Stimulated activated CD4-positive, alpha-beta T cell treated with anti-CD3 and anti-CD28 coated beads, Interleukin-2, amount 100 ng/mL, for 24 hours (primary cell): ENCODE data around the gene TENT4B.
A peak's percentile ranks its signal among the peaks of the same experiment; 100 is the strongest.
"Not testable (repeated sequence)": the region's sequence is repeated elsewhere in the genome, so short reads cannot be mapped to it uniquely, and the experiment has no call there.

ENCODE experiments used
- DNase-seq, 2 donors: peaks; one replicate each; pipeline ENCODE4 v3.0.0-alpha.2; 2020

The TENT4B gene

DNA sequence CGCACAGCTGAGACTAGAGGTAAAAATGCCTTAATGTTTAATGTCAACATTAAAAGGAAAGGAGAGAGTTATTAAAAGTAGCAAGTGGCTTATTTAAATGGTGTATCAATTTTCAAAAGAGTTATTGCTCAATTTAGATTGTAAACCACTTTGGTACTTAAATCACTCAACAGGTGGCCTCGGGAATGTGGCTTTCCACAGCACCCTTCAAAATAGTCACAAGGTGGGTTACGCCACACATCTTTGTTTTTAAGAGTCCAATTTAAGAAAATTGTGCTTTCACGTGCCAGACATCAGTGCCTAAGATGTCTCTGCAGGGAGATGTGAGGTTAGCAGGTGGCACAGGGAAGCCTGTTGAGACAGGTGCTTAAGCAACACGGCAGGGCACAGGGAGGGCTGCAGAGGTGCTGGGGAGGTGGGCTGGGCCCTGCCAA is 85.8 kb downstream of the TENT4B start:
- no peak for DNase-seq

DNA sequence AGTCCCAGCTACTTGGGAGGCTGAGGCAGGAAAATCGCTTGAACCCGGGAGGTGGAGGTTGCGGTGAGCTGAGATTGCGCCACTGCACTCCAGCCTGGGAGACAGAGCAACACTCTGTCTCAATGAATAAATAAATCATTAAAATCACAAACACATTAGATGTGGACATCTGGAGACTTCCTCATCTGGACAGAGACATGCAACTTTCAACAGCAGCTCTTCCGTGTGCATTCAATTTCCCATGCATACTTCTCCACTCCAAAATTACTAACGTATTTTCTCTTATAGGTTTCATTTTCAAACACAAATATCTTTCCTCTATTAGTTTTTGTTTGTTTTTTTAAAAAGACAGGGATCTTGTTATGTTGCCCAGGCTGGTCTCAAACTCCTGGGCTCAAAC is 89.9 kb downstream of the TENT4B start:
- not testable (repeated sequence) for DNase-seq

DNA sequence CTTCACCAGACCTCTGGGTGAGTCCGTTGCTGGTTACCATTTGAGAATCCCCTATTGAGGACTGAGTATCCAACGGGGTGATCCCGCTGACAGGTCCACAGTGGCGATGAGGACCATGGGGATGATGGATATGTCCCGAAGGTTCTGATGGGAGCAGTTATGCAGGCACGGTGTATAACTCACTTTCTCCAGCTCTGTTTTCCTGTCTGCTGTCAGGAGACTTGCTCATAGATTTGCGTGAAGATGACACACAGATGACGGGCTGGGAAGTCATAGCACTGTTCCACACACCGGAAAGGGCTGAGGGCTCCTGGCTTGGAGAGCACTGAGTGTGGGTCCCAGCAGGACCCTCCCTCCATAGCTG is 91.0 kb downstream of the TENT4B start:
- DNase-seq, result no peak

DNA sequence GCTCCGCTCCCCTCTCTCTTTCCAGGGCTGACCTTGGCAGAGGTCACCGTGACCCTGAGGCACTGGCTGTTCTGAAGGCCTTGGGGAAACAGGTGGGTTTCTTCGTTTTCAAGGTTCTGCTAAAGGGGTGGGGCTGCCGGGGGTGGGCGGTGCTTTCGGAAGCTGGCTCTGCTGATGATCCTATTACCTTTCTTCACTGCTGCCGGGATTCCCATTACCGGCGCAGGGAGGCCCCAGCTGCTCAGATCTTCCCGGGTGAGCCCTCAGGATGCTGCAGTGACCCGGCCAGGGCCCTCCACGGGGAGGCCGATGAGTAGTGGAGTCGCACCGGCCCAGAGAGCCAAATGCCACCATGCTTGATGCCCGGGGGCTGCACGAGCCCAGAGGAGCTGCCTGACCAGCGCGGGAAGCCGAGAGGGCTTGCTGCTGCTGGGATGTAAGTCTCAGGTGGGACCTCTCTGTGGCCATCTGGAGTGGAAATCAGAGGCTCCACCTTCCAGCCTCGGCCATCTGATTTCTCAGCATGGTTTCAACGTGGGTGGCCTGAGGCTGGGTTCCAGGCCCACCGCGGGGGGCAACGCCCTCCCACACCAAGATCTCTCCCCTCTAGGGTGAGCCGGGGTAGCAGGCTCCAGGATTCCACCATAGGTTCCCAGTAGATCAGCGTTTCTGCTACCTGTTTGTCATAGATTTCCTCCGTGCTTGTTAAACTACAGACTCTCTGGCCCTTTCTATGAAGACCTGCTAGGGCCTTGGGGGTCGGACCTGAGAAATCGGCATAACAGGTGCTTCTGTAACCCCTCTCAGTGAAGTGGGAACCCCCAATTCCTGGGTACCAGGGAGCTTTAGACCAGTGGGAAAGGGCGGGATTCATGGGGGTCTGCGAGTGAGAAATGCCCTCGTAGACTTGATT is 91.7 kb downstream of the TENT4B start:
- DNase-seq, result no peak

DNA sequence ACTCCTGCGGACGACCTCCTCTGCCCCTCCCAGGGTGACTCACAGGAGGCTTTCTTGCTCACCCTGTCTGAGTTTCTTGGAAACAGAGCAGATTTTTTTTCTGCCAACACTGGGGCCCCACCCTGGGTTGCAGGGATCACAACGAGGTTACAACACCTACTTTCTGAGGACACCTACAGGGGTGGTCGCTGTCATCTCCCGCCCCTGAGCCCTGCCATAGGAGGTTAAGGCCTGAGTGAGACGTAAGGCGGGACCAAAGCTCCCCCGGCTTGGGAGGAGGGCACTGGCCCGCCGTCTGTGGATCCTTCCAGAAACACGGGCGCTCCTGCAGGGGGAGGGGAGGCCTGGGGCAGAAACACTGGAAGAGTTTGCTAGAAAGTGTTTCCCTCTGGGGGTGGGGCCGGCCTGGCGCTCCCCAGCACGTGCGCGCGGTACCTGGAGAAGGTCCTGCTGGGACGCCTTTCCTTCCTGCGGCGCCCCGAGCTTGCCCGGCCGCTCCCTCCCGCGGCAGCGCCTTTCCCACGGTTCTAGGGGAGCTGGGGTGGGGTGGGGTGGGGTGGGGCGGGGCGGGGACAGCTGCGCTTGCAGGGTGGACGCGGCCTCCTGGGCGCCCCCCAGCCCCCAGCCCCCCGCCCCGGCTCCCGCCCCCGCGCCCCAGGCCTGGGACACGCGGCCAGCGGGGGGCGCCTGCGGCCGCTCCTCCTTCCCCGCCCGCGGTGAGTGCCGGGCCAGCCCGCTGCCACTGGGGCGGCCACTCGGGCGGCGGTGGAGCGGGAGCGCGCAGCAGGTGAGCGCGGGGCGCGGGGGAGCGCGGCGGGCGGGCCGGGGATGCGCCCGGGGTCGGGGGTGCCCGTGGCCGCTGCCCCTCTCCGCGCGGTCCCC is 92.6 kb downstream of the TENT4B start:
- DNase-seq, result peak; percentile 62 to 66

DNA sequence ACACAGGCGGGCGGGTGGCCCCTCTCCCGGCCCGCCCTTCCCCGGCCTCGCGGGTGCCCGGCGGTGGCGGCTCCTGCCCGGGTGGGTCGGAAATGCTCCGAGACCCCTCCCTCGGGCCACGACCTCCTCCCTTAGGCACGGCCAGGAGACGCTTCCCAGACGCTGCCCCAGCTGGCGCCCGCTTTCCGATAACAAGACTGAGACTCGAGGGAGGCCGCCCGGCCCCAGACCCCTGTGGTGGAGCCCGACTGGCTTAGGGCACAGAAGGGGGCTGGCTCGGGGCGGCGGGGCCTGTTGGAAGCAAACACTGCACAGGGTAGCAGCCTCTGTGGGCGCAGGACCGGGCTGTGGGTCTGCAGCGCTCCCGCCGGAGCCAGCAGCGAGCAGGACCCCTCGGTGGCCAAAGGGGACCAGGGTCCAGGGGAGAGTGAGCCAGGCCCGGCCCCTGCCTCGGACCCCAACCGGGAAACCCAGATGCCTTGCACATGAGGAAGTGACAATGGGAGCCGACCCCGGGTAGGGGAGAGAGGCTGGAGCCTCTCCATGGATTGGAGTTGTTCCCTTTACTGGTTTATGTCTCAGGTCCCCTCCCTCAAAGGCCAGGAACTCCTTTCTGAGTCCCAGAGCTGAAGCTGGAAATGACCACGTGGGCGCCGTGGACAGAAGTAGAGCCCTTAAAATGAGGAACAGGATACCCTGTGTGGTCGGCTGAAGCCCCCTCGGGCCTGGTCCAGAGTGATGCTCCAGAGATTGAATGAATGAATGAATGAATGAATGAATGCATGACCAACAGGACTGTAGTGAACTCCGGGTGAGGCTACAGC is 93.4 kb downstream of the TENT4B start:
- DNase-seq, result peak in 1 of 2 donors; percentile 39

DNA sequence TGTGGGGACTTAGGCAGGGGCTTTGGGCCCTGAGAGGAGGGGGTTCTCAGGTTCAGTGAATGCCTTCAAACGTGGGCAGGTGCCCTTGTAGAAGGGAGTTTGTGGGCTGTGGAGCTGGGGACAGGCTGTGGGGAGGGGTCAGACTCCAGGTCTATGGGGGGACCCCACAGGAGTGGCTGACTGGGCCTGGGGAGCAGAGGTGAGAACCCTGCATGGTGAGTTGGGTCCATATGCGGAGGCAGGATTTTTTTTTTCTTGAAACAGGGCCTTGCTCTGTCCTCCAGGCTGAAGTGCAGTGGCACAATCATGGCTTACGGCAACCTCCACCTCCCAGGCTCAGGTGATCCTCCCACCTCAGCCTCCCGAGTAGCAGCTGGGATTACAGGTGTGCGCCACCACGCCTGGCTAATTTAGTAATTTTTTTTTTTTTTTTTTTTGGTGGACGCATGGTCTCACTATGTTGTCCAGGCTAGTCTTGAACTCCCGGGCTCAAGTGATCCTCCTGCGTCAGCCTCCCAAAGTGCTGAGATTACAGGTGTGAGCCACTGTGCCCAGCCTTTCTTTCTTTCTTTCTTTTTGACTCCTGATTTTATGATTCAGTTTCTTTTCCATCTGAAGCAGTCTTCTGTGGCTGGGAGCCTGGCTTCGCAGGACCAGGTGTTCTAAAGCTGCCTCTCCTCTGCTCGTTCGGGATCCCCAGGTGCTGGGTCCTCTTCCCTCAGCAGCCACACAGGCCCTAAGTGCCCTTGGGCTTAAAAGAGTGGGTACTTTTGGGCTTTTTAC is 94.2 kb downstream of the TENT4B start:
- DNase-seq, result no peak

DNA sequence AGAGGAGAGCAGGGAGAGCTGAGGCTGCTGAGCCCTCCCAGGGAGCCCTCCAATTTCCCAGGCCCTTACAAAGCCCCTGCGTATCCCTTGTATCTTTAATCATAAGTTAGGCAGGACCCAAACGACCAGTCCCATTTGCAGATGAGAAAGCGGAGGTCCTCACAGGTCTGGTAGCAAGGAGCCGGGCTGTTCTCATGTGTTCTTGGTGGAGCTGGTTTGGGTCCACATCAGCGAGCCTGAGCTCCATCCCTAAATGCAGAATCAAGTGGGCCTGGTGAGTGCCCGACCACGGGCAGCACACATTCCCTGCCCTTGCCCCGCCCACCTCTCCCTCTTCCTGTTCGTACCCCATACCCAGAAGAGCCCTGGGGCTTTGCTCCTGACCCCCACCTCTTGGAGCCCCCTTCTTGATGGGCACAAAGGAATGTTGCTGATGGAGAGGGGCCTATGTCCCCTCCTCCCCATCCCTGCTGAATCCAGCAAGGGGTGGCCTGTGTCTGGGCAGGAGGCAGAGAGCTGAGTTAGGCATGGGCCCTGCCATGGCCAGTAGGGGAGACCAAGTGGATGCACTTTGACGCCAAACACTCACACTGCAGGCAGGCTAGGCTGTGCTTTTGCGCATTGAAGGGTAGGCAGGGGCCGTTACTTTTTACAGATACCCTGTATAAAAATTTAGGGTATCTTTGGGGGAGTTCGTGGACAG is 95.0 kb downstream of the TENT4B start:
- no peak for DNase-seq

DNA sequence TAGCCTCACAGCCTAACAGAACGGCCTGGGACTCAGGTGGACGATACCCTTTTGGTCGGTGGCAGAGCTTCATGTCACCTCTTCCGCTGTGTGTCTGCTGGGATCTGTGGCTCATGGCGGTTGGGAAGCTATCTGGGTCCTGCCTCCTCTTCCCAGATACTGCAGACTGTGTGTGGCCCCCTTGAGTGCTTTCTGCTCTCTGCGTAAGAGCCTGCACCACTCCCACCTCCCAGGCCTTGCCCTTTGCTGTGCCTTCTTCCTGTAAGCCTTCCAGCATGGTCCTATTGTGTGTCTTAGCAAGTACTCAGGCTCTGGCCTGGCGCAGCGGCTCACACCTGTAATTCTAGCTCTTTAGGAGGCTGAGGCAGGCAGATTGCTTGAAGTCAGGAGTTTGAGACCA is 95.7 kb downstream of the TENT4B start:
- no peak for DNase-seq

DNA sequence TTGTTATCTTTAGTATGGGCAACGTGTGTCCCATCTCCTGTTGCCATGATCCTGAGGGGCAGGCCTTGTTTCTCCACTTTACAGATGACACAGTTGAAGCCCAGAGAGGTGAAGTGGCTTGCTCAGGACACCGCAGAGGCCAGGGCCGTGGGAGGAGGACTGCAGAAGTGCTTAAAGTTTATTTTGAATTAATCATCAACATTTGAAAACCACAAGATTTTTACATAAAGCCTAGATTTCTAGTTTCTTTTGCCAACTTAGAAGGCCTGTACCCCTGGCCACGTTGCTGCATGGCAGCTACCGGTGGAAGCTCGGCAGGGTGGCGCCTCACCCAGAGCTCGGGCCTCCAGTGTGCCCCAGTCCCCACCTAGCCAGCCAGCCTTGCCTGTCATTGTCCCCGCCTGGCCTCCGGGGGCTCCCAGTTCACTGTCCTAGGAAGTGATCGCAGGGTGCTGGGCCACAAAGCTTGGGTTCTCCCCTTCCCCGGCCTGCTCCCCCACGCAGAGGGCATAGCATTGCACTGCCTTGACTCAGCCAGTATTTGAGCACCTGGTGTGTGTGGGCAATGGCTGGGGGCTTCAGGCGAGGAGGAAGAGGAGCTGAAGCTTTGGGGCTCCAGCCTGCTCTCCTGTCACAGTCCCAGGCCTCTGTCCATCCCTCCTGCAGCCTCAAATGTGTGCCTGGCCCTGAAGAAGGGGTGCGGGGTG is 98.4 kb downstream of the TENT4B start:
- no peak for DNase-seq

DNA sequence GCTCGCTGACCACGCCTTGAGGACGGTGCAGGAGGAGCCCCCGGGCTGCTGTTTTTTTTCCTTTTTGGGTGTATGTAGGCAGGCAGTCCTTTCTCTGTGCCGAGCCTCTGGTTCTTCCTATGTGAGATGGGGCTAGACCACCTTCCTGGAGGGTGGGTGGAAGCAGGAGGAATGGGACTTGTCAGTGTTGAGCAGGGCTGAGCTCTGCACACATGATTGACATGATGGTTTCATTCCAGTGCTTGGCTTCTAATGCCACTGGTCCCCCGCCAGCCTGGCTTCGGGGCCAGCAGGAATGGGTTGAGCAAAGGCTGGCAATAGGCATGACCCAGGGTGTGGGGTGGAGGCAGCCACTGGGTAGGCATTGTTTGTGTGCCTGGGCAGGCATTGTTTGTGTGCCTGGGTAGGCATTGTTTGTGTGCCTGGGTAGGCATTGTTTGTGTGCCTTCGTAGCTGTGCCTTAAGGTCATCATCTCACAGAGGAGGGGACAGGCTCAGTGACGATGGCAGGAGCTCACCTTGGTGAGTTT is 99.0 kb downstream of the TENT4B start:
- DNase-seq, result no peak

DNA sequence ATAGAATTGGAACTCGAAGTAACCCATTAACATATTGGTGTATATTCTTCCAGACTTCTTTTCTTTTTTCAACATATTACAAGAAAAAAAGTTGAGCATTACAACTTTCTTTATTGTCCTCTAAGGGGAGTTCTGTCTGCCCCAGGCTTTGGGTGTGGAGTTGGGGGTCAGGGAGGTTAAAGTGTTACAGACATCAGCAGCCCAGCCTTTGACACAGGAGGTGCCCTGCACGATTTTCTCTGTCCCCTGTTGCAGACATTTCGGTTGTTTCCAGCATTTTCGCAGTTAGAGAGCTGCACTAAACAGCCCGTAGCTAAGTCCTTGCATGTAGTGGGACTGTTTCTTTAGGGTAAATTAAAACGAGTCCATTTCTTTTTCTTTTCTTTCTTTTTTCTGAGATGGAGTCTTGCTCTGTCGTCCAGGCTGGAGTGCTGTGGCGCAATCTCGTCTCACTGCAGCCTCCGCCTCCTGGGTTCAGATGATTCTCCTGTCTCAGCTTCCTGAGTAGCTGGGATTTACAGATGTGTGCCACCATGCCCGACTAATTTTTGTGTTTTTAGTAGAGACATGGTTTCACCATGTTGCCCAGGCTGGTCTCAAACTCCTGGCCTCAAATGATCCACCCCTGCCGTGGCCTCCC is 99.9 kb downstream of the TENT4B start:
- no peak for DNase-seq

DNA sequence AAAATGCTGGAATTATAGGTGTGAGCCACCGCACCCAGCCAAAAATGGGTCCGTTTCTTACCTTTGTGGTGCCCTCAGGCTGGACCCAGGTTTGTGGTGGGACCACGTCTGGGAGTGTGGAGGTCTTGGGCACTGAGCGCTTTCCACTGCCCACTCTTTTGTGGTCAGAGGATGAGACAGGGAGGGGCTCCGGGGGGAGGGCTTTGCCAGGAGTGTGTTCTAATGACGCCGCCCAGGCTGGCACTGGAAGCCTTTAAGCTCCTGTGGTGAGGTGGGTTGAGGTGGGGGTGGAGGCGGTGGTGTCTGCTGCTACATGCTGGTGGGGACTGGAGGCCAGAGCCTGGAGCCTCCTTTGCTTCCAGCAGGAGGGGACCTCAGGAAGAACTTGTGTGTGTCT is 100.4 kb downstream of the TENT4B start:
- DNase-seq, result no peak

DNA sequence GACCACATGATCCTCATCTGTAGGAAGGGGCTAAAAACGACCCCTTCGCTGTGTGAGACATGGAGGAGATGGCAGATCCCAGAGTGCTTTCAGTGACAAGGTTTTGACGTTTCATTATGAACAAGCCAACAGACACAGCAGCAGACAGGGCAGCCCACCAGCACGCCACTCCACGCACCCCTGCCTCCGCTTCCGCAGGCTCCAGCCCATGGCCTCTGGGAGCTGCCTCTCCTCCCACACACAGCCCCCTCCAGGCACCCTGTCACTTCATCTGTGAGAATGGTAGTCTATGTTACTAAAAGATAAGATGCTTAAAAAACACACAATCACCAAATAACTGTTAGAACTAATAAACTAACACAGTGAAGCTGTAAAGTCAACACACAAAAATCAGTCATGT is 101.0 kb downstream of the TENT4B start:
- DNase-seq, result no peak

DNA sequence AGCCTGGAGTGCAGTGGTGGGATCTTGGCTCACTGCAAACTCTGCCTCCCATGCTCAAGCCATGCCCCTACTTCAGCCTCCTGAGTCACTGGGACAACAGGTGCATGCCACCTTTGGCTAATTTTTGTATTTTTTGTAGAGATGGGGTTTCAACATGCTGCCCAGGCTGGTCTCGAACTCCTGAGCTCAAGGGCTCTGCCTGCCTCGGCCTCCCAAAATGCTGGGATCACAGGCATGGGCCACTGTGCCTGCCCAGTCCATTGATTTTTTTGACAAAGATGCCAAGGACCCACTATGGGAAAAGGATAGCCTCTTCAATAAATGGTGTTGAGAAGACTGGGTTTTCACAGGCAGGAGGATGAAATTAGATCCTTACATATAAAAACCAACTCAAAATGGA is 102.4 kb downstream of the TENT4B start:
- no peak for DNase-seq

DNA sequence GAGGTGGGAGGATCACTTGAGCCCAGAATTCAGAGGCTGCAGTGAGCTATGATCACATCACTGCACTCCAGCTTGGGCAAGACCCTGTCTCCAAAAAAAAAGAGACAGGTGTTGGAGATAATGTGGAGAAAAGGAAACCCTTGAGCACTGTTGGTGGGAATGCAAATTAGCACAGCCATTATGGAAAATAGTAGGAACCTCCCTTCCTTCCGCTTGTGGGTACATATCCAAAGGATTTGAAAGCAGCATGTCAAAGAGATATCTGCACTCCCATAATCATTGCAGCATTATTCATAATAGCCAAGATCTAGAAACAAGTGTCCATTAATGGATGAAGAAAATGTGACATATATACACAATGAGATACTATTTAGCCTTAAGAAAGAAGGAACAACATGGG is 103.5 kb downstream of the TENT4B start:
- no peak for DNase-seq

DNA sequence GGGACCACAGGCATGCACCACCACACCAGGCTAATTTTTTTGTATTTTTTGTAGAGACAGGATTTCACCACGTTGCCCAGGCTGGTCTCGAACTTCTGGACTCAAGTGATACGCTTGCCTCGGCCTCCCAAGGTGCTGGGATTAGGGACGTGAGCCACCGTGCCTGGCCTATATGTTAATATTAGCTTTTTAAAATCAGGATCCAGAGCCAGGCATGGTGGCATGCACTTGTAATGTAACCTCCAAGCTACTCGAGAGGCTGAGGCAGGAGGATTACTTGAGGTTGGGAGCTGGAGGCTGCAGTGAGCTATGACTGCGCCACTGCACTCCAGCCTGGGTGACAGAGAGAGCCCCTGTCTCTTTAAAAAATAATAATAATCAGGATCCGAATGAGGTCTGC is 104.8 kb downstream of the TENT4B start:
- DNase-seq, result no peak

DNA sequence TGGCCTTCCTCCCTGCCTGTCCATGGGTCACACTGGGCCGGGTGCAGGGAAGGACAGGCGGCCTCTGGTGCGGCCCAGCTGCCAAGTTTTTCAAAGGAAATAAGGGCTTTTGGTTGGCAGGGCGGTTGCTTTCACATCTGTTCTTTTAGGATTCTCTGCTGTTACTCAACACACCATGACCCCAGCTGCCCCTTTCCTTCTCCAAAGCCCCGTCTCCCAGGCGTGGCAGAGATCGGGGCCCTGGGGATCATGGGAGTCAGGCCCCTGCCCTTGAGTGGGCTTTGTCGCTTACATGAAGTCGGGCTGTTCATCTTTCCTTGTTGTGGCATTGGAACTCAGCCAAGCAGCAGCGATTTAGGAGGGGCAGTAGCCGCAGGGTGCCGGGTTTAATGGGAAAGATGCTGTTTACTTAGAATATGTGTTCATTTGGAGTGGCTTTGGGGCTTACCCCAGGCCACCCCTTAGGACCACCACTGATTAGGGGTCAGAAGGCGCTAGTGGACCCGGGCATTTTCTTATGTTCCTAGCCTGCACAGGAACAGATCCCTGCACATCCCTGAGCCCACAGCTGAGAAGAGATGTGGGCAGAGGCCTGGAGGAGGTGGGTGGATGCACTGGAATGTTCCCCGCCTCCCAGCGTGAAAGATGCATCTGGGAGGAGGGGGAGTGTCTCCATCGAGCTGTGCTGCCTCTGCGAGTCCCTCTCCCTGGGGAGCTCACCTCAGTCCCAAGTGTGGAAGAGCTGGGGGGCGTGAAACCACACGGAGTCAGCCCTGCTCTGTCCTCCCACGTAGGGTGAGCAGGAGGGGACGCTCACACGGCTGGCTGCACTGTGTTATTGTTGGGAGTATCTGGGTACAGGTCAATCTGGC is 106.5 kb downstream of the TENT4B start:
- DNase-seq, result no peak
